H1 (cell line): ENCODE results near the gene GPANK1. TPM values are rescaled to one million over a fixed set of nuclear protein-coding genes. Genes with fewer than 3 reads are reported as not detected.

ENCODE experiments used
- CTCF ChIA-PET: fragments of 300-600 bp; sonication (Branson Sonifier 250); formaldehyde crosslinking; loops from one replicate; lab custom pipeline; 2021; ENCODE audit not compliant: partially characterized antibody; lab: Charles Lee
- POLR2A ChIA-PET: fragments of 300-600 bp; sonication (Branson Sonifier 250); formaldehyde crosslinking; loops from one replicate; lab custom pipeline; 2021; ENCODE audit warnings: inconsistent platforms; ENCODE audit not compliant: partially characterized antibody; lab: Charles Lee
- DNase-seq, 2 experiments: peaks; one replicate each; pipeline versions ENCODE4 v3.0.0 to v3.0.0-alpha.2; 2010 to 2022; ENCODE audit warnings: low spot score in 2 of 2, low read depth in 1 of 2, mixed read lengths in 1 of 2
- FAIRE-seq: peaks from 2 replicates; lab custom pipeline; 2011; peaks lifted over from hg19 to GRCh38; lab: Jason Lieb, UNC
- H2AFZ ChIP-seq: 2 replicates; pipeline ENCODE4 v1.8.1; 2012; ENCODE audit warnings: low read length, inconsistent platforms
- H2AK5ac ChIP-seq: 2 replicates; pipeline ENCODE4 v1.6.1; 2013; ENCODE audit warnings: low read depth, low read length
- H2BK120ac ChIP-seq: replicated peaks from 2 replicates; pipeline ENCODE3; 2013; ENCODE audit warnings: low read depth, low read length, inconsistent platforms
- H2BK12ac ChIP-seq: 2 replicates; pipeline ENCODE4 v1.6.1; 2013; ENCODE audit warnings: low read depth, low read length
- H2BK15ac ChIP-seq: 2 replicates; pipeline ENCODE4 v1.6.1; 2013; ENCODE audit warnings: low read length
- H2BK20ac ChIP-seq: 2 replicates; pipeline ENCODE4 v1.6.1; 2013; ENCODE audit warnings: low read length
- H2BK5ac ChIP-seq: 2 replicates; pipeline ENCODE4 v1.6.1; 2013; ENCODE audit warnings: low read depth, low read length
- H3K14ac ChIP-seq: 2 replicates; pipeline ENCODE4 v1.6.1; 2013; ENCODE audit warnings: inconsistent platforms; ENCODE audit not compliant: insufficient read length
- H3K18ac ChIP-seq: 2 replicates; pipeline ENCODE4 v1.6.1; 2013; ENCODE audit warnings: low read length; ENCODE audit errors: extremely low read depth
- H3K23ac ChIP-seq: 2 replicates; pipeline ENCODE4 v1.6.1; 2013; ENCODE audit warnings: inconsistent platforms; ENCODE audit not compliant: insufficient read length
- H3K23me2 ChIP-seq: 2 replicates; pipeline ENCODE4 v1.6.1; 2013; ENCODE audit warnings: low read depth, low read length
- H3K27ac ChIP-seq: 2 replicates; pipeline ENCODE4 v1.6.1; 2011; ENCODE audit warnings: low read depth, low read length, inconsistent platforms
- H3K27me3 ChIP-seq, 4 experiments: replicated peaks in 1 of 4; 1 replicate in 1 of 4; 2 replicates in 3 of 4; pipeline versions ENCODE4 v1.6.1 to v1.8.1; 2011 to 2013; ENCODE audit warnings: low read length in 3 of 4, mild to moderate bottlenecking in 3 of 4, inconsistent platforms in 2 of 4, mixed read lengths in 2 of 4, moderate library complexity in 1 of 4; ENCODE audit not compliant: control insufficient read depth in 3 of 4, insufficient read depth in 3 of 4; ENCODE audit errors: extremely low read depth in 1 of 4
- H3K36me3 ChIP-seq, 4 experiments: 2 replicates each; pipeline versions ENCODE4 v1.6.1 to v1.8.1; 2011 to 2013; ENCODE audit warnings: mild to moderate bottlenecking in 4 of 4, low read length in 3 of 4, moderate library complexity in 2 of 4, control low read depth in 1 of 4, inconsistent platforms in 1 of 4; ENCODE audit not compliant: insufficient read depth in 4 of 4, control insufficient read depth in 2 of 4
- H3K4ac ChIP-seq: replicated peaks from 2 replicates; pipeline ENCODE3; 2013; ENCODE audit warnings: low read length, low read depth, mixed read lengths, inconsistent platforms; ENCODE audit not compliant: insufficient read length
- H3K4me1 ChIP-seq, 4 experiments: replicated peaks in 1 of 4; 1 replicate in 1 of 4; 2 replicates in 3 of 4; pipeline versions ENCODE4 v1.6.1 to v1.8.1; 2011 to 2013; ENCODE audit warnings: low read length in 3 of 4, inconsistent platforms in 2 of 4, mixed read lengths in 1 of 4; ENCODE audit not compliant: insufficient read depth in 4 of 4, control insufficient read depth in 3 of 4
- H3K4me2 ChIP-seq, 2 experiments: 2 replicates each; pipeline versions ENCODE4 v1.6.1 to v1.8.1; 2011 to 2013; ENCODE audit warnings: low read depth in 2 of 2, low read length in 2 of 2, control low read depth in 1 of 2, inconsistent platforms in 1 of 2, mild to moderate bottlenecking in 1 of 2; ENCODE audit not compliant: insufficient read depth in 1 of 2
- H3K4me3 ChIP-seq, 4 experiments: fragments of 200-600, 300-600 bp in 1 of 4; sonication (generic), shearing (Covaris generic), sonication (Bioruptor Twin) in 1 of 4; 2 replicates each; pipeline versions ENCODE4 v1.5.1 to v1.8.1; 2011 to 2016; ENCODE audit warnings: low read length in 4 of 4, low read depth in 3 of 4, control low read depth in 2 of 4, inconsistent platforms in 2 of 4, mild to moderate bottlenecking in 2 of 4, mixed read lengths in 1 of 4, moderate library complexity in 1 of 4; ENCODE audit not compliant: insufficient read depth in 2 of 4; ENCODE audit errors: extremely low read depth in 1 of 4
- H3K56ac ChIP-seq: replicated peaks from 2 replicates; pipeline ENCODE3; 2013; ENCODE audit warnings: low read depth, mild to moderate bottlenecking, mixed read lengths, low read length, inconsistent platforms; ENCODE audit not compliant: insufficient read length
- H3K79me1 ChIP-seq: 2 replicates; pipeline ENCODE4 v1.6.1; 2013; ENCODE audit warnings: low read depth, low read length, control low read depth
- H3K79me2 ChIP-seq, 2 experiments: 2 replicates each; pipeline versions ENCODE4 v1.6.1 to v1.8.1; 2012 to 2013; ENCODE audit warnings: low read length in 2 of 2, mild to moderate bottlenecking in 2 of 2, inconsistent platforms in 1 of 2; ENCODE audit not compliant: insufficient read depth in 2 of 2, control insufficient read depth in 1 of 2
- H3K9ac ChIP-seq, 4 experiments: replicated peaks in 1 of 4; 1 replicate in 1 of 4; 2 replicates in 3 of 4; pipeline versions ENCODE4 v1.6.1 to v1.8.1; 2011 to 2013; ENCODE audit warnings: low read depth in 3 of 4, low read length in 3 of 4, control low read depth in 2 of 4, mild to moderate bottlenecking in 2 of 4, moderate library complexity in 2 of 4, inconsistent platforms in 1 of 4; ENCODE audit errors: extremely low read depth in 1 of 4
- H3K9me3 ChIP-seq, 2 experiments: 2 replicates each; pipeline versions ENCODE4 v1.6.1 to v1.8.1; 2012 to 2013; ENCODE audit warnings: mild to moderate bottlenecking in 2 of 2, moderate library complexity in 2 of 2, control low read depth in 1 of 2, inconsistent platforms in 1 of 2, low read depth in 1 of 2, low read length in 1 of 2, mixed read lengths in 1 of 2; ENCODE audit not compliant: insufficient read depth in 2 of 2
- H4K20me1 ChIP-seq, 2 experiments: replicated peaks in 1 of 2; 2 replicates each; pipeline versions ENCODE3 to v1.8.1; 2011 to 2013; ENCODE audit warnings: inconsistent platforms in 2 of 2, low read length in 2 of 2, mild to moderate bottlenecking in 1 of 2; ENCODE audit not compliant: insufficient read depth in 2 of 2, control insufficient read depth in 1 of 2
- H4K5ac ChIP-seq: 2 replicates; pipeline ENCODE4 v1.6.1; 2013; ENCODE audit warnings: low read length, low read depth, mixed read lengths, inconsistent platforms; ENCODE audit not compliant: insufficient read length
- H4K8ac ChIP-seq: 2 replicates; pipeline ENCODE4 v1.8.0; 2013; ENCODE audit warnings: mild to moderate bottlenecking, moderate library complexity, low read length, inconsistent platforms; ENCODE audit not compliant: insufficient read depth; ENCODE audit errors: extremely low read depth
- H4K91ac ChIP-seq: replicated peaks from 2 replicates; pipeline ENCODE3; 2013; ENCODE audit warnings: low read length, mixed read lengths, inconsistent platforms; ENCODE audit not compliant: insufficient read length
- CHD2 ChIP-seq: IDR thresholded peaks from 2 replicates; pipeline ENCODE4 v1.6.1; 2012; ENCODE audit warnings: low read length, improper control_type of control experiment
- EP300 ChIP-seq, 2 experiments: IDR thresholded peaks; 1 replicate in 1 of 2; 2 replicates in 1 of 2; pipeline ENCODE4 v1.6.1; 2011 to 2012; ENCODE audit warnings: low read depth in 2 of 2, low read length in 2 of 2, mild to moderate bottlenecking in 2 of 2, borderline replicate concordance in 1 of 2, inconsistent platforms in 1 of 2, moderate library complexity in 1 of 2
- KDM5A ChIP-seq: fragments of 200-600 bp; IDR thresholded peaks from 2 replicates; pipeline ENCODE4 v1.7.1; 2012; ENCODE audit warnings: mild to moderate bottlenecking, low read length, inconsistent platforms, mixed read lengths
- RNF2 ChIP-seq: fragments of 200-900, 300-1000 bp; sonication (generic); IDR thresholded peaks from 2 replicates; pipeline ENCODE4 v1.7.1; 2016; ENCODE audit warnings: borderline replicate concordance, low read depth, mild to moderate bottlenecking, antibody characterized with exemption, low read length; ENCODE audit not compliant: poor library complexity, severe bottlenecking; ENCODE audit errors: missing control alignments
- SAP30 ChIP-seq: fragments of 300-600 bp; sonication (generic); IDR thresholded peaks from 2 replicates; pipeline ENCODE4 v1.7.1; 2012; ENCODE audit warnings: low read length, moderate library complexity, mild to moderate bottlenecking, inconsistent platforms; ENCODE audit not compliant: insufficient read depth, insufficient replicate concordance
- TAF1 ChIP-seq: IDR thresholded peaks from 2 replicates; pipeline ENCODE4 v1.6.1; 2011; ENCODE audit warnings: mild to moderate bottlenecking, low read depth, low read length
- WGBS, 2 experiments: shearing (Covaris generic) in 1 of 2; methylation state at CpG; one replicate each; pipeline versions ENCODE4 v1.1.6 to v1.1.7; 2013 to 2015; ENCODE audit warnings: low lambda C conversion rate in 2 of 2, mixed read lengths in 2 of 2, inconsistent platforms in 1 of 2, low coverage in 1 of 2, missing lambda C conversion rate in 1 of 2; ENCODE audit not compliant: insufficient replicate concordance in 2 of 2, insufficient coverage in 1 of 2, insufficient read length in 1 of 2; ENCODE audit errors: extremely low coverage in 1 of 2, missing lambda C conversion rate in 1 of 2; 5-methylcytosine and 5-hydroxymethylcytosine counted together
- polyA plus RNA-seq, 7 experiments: library from polyadenylated mRNA; depleted of rRNA in 3 of 7; stranded (reverse) in 5 of 7; unstranded in 2 of 7; fragments of >200 nt in 5 of 7; fragments of 200-250 nt in 2 of 7; gene quantifications; 1 replicate in 5 of 7; 2 replicates in 1 of 7; 4 replicates in 1 of 7; pipeline versions ENCODE4 v1.2.1 to v1.2.3, GENCODE V29; 2011 to 2013; ENCODE audit warnings: missing spikeins in 2 of 7, mixed read lengths in 2 of 7
- total RNA-seq: library from RNA; stranded (reverse); fragmentation: NEBNext Ultra II Directional; extraction: Animal tissue kit (Norgen Biotek cat#: 25700); gene quantifications from 2 replicates; pipeline ENCODE4 v1.2.1, GENCODE V29; 2021

GPANK1 gene
- total and polyA plus RNA-seq, 2 of the 8 experiments (the other 6 are each of a cell fraction or from before 2014, with no cell fraction given), result 24.5 to 30.2 TPM

DNA sequence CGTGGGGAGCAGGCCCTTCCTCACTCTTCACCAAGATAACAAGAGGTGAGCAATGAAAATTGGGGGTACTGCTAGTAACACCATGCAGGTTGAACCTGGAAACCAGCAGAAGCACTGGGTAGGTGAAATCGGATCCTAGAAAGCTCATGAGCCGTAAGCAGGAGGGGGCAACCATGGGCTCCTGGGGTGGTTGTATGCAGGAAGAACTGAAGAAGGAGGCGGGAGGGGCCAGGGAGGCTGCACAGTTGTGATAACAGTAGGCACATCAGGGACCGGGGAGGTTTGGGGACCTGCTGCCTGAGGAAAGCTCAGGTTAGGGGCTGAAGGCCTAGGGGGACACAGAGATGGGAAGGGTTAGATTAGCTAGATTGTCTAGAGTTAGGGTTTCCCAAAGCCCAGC lies 21.7 kb upstream of the GPANK1 start:
- H3K23me2 ChIP-seq, result peaks cover 6% of the 10 kb centered on the region; the same call in 1 of the 2 replicates
- no peaks in the 10 kb centered on the region for H3K9me3 ChIP-seq
- H2BK5ac ChIP-seq, result no peak overlapping the region
- no peak overlapping the region for H4K8ac ChIP-seq
- DNase-seq (no peak), FAIRE-seq (no peak)
- 87% methylated on average over 5 of the region's 5 CpGs; no CpG with 5 or more reads in 1 of the 2 experiments for WGBS, 2 experiments
- no peak overlapping the region for H2AFZ ChIP-seq
- peaks cover 2 to 23% (median 15%) of the 10 kb centered on the region in 4 experiments; a peak in 5 of 8 replicates for H3K36me3 ChIP-seq
- H3K27ac ChIP-seq, result no peak overlapping the region
- H3K14ac ChIP-seq, result no peak overlapping the region
- H2AK5ac ChIP-seq, result no peak overlapping the region
- no peak overlapping the region for H3K4ac ChIP-seq
- peaks cover 0 to 5% (median 4%) of the 10 kb centered on the region in 4 experiments; a peak in 5 of 7 replicates for H3K4me1 ChIP-seq
- no peaks in the 10 kb centered on the region for H3K79me2 ChIP-seq
- no peak overlapping the region for H2BK15ac ChIP-seq
- H2BK120ac ChIP-seq, result no peak overlapping the region
- H3K18ac ChIP-seq, result no peak overlapping the region
- POLR2A ChIA-PET, result interaction anchor here (1.2 to 1.5 kb wide), 2 partner anchors 54 to 166 kb away, joined by 3 to 4 read pairs; no protein-coding TSS in a partner anchor
- no peak overlapping the region for H3K56ac ChIP-seq
- no peak overlapping the region for H3K23ac ChIP-seq
- no peak overlapping the region for H3K4me3 ChIP-seq
- H2BK12ac ChIP-seq, result no peak overlapping the region
- no peak overlapping the region for H4K91ac ChIP-seq
- H4K20me1 ChIP-seq, result no peaks in the 10 kb centered on the region
- peaks cover 3 to 10% (median 10%) of the 10 kb centered on the region in 4 experiments; a peak in 6 of 7 replicates for H3K27me3 ChIP-seq
- CTCF ChIA-PET, result interaction anchor here (0.6 to 1.9 kb wide), 6 partner anchors 27 to 182 kb away, joined by 3 to 7 read pairs (median 4); partner anchors contain the start of gene LY6G6D
- no peak overlapping the region for H3K9ac ChIP-seq
- no peak overlapping the region for H4K5ac ChIP-seq
- H3K79me1 ChIP-seq, result no peaks in the 10 kb centered on the region
- H3K4me2 ChIP-seq, result no peak overlapping the region
- H2BK20ac ChIP-seq, result no peak overlapping the region
- TF ChIP-seq RNF2 (no peak), KDM5A (no peak), SAP30 (no peak), EP300 (IDR thresholded peaks at IDR 0.05; ENCODE audit: borderline replicate concordance in 1 of 2, low read depth in 2 of 2, low read length in 2 of 2) (no peak), CHD2 (no peak), TAF1 (no peak)
